Fibroblast of skin of back (primary cell): ENCODE results near the gene SCARF1.

ENCODE experiments used
- DNase-seq: peaks from one replicate; pipeline ENCODE4 v3.0.0-alpha.2; 2013

Gene SCARF1

DNA sequence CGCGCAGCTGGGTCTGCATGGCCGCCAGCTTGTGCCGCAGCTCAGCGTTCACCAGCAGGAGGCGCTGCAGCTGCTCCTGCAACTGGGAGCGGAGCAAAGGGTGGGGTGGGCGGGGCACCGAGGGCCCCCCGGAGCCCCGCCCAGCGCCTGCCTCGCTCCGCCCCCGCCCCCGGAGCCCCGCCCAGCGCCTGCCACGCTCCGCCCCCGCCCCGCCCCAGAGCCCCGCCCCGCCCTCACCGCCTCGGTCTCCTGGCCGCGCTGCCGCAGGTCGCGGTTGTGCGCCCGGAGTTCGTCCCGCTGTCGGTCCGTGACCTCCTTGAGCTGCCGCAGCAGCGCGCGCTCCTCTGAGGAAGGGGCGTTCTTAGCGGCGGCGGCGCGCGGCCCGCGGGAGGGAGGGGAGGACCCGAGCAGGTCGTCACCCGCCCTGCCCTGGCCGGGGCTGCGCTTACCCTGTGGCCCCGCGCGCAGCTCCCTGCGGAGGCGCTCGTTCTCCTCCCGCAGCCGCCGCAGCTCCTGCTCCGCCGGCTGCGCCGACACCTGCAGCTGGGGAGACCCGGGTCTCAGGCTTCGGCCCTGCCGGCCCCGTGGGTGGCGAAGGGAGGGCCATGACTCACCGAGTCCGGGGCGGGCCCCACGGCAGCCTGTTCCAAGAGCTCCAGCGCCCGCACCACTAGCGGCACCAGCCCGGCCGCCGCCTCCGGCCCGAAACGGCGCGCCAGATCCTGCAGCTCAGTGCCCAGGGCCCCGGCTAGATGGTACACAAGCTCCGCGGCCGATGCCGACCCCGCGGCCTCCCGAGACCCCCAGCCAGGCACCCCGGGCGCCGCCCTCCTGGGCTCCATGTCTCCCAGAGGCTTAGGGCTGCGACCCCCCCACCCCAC is 3.7 kb upstream of the SCARF1 start:
- DNase-seq: peak; percentile 89

GRCh38 chr17:1648173-1648962 is 2.8 kb upstream of the SCARF1 start:
- DNase-seq: peak; percentile 24

- no peak for DNase-seq
Observed at GRCh38 chr17:1647802-1648171, 2.3 kb upstream of the SCARF1 start.

- DNase-seq: no peak
Observed at GRCh38 chr17:1646199-1646875, 805 bp upstream of the SCARF1 start.

DNA sequence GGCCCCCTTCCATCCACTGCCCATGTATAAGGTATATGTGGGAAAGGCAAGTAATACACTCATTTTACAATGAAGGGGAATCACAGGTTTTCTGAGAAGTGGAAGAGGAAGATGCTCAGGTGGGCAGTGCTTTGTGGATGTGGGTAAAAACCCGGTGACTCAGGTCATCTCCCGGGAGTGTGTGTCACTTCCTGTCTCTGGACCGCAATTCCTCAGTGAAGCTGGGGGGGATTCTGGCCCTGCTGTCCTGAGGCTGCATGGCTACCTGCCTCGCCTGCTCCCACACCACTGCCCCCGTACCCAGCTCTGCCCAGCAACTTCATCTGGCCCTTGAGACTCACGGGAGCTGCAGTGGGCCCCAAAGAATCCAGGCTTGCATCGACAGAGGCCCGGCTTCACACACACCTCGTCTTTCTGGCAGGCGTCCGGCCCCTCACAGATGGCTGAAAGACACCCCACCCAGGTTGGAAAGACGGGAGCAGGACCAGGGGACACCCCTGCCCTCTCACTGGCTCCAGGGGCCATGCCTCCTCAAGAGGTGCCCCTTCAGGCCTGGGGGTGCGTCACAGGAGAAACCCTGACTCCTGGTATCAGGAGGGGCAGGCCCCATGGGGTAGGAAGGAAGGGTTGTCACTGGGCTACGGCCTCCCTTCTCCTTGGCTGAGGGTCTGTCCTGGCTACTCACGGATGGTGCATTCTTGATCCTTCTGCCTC is 882 bp downstream of the SCARF1 start:
- DNase-seq: peak; percentile 60

DNA sequence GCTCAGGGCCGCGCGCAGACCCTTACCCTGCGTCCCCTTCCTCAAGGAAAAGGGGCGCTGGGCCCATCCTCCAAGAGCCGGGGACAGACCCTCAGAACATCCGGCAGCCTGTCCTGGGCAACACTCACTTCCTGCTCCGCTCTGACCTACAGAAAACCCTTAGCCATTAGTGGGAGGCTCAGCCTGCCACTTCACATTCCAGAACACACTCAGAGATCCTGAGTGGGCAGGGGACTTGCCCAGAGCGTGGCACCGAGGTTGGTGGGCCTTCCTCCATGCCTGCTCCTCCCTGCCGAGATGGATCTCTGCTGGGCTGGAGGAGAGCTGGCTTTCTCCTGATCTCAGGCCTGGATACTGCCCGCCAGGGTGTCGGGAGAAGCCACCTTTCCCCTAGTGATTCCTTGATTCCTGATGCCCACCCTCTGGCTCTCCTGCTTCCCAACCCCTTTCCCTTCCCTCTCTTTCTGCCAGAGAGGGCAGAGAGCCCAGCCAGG is 1.5 kb downstream of the SCARF1 start:
- DNase-seq: no peak

- DNase-seq: no peak
Observed at GRCh38 chr17:1643293-1643998, 2.1 kb downstream of the SCARF1 start.

- no peak for DNase-seq
Observed at GRCh38 chr17:1641065-1641403, 4.5 kb downstream of the SCARF1 start.

DNA sequence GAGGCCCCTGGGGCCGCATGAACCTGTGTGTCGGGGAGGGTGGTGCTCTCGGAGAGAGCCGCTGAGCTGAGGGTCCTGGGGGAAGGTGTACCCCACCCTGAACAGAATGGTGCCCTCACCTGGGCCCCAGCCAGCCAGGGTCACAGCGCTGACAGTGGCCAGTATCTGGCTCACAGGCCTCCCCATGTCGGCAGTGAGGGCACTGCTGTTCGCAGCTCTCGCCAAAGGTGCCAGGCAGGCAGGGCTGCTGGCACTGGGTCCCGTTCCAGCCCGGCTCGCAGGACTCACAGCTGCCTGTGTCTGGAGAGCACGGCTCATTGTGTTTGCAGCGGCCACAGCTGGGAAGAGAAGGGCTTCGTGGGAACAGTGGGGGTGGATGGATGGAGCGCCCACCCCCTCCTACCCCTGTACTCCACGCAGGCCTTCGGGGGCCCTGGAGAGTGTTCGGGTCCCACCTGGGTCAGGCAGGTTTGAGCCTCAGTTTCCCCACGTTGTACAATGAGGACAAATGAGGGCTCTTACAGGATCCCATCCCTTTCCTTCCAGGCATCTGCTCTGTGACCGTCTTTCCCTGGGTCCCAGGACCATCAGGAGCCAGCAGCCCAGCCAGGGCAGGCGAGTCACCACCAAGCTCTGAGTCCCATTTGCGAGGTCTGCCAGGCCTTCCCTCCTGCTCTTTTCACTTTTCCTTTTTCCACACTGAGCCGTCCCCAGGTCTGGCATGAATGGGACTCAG is 5.0 kb downstream of the SCARF1 start:
- DNase-seq: no peak

DNA sequence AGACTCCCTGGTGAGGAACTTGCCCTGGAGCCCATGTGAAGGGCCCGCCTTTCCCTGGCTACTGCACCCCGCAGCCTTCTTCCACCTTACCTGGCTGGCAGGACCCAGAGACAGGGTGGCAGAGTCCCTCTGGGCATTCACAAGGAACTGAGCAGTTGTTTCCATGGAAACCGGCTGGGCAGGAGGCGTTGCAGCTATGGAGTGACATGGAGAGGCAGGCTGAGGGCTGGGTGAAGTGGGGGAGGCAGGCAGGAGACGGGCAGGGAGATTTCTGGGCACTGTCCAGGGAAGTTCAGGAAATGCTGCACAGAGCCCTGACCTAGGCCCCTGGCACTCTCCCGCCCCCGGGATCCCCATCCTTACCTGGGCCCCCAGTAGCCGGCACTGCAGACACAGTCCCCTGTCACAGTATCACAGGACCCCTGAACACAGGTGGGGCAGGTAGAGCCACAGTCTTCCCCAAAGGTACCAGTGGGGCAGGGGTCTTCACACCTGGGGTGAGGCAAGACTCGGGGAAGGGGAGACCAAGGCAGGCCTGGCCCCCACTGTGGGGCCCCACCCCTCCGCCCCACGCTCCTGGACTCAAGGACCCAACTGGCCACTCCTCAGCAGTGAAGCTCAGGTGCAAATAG is 5.9 kb downstream of the SCARF1 start:
- no peak for DNase-seq

DNA sequence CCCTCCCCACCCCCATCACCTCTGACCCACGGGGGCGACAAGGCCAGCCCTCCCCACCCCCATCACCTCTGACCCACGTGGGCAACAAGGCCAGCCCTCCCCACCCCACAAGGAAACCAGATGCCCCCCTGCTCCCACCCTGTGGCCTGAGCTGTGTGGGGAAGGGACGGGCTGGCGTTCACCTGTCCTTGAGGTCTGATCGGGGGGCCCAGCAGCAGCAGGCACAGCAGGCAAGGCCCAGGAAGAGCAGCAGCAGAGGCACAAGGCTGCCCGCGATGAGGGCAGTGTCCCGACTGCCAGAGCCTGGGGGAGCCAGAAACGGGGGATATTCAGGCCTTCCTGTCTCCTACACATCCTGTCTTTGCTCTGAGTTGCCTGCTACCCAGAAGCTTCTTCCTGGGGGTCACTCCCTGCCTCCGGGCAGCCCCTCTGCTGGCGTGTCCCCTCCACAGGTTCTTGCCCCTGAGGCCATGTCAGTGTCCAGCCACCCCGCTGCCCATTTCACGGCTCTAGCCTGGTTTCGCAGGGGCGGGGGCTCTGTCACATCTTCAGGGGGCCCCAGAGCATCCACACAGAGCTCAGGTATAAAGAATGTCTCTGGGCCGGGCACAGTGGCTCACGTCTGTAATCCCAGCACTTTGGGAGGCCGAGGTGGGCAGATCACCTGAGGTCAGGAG is 6.8 kb downstream of the SCARF1 start:
- DNase-seq: no peak

DNA sequence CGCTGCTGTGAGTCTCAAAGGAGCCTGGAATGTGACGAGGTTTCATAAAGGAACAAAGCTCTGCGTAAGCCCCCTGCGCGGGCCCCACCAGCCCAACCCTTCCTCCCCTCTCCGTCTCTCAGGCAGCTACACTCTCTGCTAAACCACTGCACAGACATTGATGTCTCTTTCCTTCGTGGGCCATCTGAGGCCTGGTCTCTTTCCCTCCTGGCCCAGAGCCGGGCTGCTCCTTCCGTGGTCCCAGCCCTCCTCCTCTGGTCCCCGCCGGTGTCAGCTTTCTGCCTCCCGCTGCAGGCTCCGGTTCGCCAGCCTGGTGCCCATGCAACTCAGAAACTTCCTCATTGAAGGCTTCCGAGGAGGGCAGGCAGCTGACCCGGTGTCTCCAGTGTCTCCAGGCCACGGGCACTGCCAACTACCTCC is 7.4 kb downstream of the SCARF1 start:
- DNase-seq: no peak

DNA sequence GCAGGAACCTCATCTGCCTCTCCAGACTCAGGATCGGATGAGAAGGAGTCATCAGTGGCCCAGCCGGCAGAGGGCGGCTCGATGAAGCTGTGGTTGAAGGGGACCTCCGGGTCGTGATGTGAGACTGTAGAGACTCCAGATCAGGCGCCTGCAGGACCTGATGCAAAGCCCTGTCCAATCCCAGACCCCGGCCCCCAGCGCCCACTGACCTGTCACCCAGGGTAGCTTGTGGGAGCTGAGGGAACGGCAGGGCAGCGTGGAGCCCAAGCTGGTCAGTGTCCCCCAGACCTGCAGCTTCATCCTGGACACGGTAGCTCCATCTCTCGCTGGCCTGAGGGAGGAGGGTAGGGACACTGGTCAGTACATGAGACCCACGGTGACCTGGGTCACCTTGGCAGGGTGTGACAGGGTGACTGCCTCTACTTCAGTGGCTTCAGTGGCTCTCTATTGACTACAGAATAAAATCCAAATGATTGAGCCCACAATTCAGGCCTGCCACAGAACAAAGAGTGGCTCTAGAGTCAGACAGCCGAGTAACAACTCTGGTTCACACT is 8.7 kb downstream of the SCARF1 start:
- DNase-seq: no peak

- DNase-seq: no peak
Observed at GRCh38 chr17:1635675-1636465, 9.7 kb downstream of the SCARF1 start.

GRCh38 chr17:1634841-1635650 is 10.5 kb downstream of the SCARF1 start:
- DNase-seq: no peak

DNA sequence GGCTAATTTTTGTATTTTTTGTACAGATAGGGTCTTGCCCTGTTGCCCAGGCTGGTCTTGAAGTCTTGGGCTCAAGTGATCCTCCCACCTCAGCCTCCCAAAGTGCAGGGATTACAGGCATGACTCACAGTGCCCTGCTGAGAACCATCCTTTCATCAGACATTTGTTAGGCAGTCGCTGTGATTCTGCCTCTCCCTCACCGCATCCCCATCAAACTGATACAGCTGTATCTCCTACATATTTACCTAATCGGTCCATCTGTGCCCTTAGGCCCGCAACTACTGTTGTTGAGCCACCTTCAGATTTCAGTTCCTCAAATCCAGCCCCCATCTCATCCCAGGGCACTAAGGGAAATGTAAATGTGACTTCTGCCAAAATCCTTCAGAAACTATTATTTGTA is 14.9 kb downstream of the SCARF1 start:
- no peak for DNase-seq

- DNase-seq: no peak
Observed at GRCh38 chr17:1629504-1630310, 15.8 kb downstream of the SCARF1 start.
